GM12891 (cell line): ENCODE data around the gene MST1.

Experiments used
- DNase-seq: peaks from one replicate; pipeline ENCODE4 v3.0.0; 2011; ENCODE audit warnings: low spot score; ENCODE audit not compliant: insufficient read length
- FAIRE-seq: peaks from 2 replicates; lab custom pipeline; 2011; peaks lifted over from hg19 to GRCh38; lab: Jason Lieb, UNC
- PAX5 ChIP-seq: IDR thresholded peaks from 2 replicates; pipeline ENCODE4 v1.6.1; 2011; ENCODE audit warnings: low read length, moderate library complexity, mild to moderate bottlenecking; ENCODE audit not compliant: insufficient read depth, severe bottlenecking
- POLR2A ChIP-seq: IDR thresholded peaks from 2 replicates; pipeline ENCODE4 v1.6.1; 2011; ENCODE audit warnings: low read depth, low read length, control low read depth
- POLR2AphosphoS5 ChIP-seq: IDR thresholded peaks from 2 replicates; pipeline ENCODE4 v1.6.1; 2011; ENCODE audit warnings: low read depth, low read length, control low read depth
- POU2F2 ChIP-seq: IDR thresholded peaks from 2 replicates; pipeline ENCODE4 v1.6.1; 2011; ENCODE audit warnings: low read depth, mild to moderate bottlenecking, control low read depth, low read length, moderate library complexity
- SPI1 ChIP-seq: IDR thresholded peaks from 2 replicates; pipeline ENCODE4 v1.6.1; 2011; ENCODE audit warnings: low read depth, low read length, control low read depth
- TAF1 ChIP-seq: IDR thresholded peaks from 2 replicates; pipeline ENCODE4 v1.6.1; 2011; ENCODE audit warnings: low read depth, low read length, control low read depth

Gene MST1

DNA sequence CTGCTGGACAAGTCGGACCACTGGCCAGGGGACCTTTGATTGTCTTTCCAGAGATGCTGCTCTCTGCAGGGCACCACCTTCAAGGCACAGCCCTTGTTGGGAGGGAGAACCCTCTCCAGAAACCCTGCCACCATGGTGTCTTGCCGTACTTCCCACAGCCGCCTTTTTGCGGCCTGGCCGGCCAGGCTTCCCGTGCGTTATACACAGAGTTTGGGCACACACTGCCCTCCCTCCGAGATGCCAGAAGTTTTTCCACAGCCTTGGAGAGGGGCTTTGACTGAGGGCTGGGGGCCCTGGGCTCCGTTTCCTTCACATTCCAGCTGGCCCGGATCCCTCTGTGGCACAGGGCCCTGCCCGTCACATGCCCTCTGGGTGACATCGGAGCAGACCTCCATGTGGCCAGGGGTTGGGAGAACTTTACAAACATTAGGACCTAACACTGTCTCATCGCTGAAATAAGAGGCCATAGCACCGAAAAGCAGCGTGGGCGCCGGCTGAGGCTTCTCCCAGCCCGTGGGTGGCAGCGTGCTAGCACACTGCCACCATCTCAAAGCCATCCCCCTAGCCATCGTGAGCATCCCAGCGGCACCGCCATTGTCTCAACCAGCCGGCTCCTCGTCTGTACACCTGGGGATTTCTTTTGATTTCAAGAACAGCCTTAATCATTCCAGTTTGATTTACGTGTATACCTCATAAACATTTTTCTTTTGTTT, 21.4 kb downstream of the MST1 start:
- TF ChIP-seq POU2F2 (no peak), SPI1 (no peak), TAF1 (no peak)
- no peak for FAIRE-seq
- DNase-seq = no peak

DNA sequence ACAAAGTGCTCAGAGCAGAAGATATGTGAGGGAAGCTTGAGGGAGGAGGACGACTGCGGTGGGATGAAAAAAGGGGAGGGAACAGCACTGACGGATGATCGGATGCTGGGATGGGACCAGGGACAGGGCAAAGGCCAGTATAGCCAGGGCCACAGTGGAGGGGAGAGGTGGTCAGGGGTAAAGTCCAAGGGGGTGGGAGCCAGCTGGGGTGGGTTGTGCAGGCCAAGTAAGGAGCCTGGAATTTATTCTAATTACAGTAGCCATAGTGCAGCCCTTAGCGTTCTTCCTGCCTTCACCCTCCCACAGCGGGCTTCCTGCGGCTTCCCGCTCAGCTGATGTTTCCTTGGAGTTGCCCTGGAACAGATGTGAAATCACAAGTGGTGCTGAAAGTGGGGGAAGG, 22.7 kb downstream of the MST1 start:
- DNase-seq (no peak), FAIRE-seq (no peak)
- TF ChIP-seq POLR2AphosphoS5 (no peak), POLR2A (no peak), SPI1 (no peak), POU2F2 (no peak), TAF1 (no peak)

- no peak for FAIRE-seq
- TF ChIP-seq SPI1 = no peak
- TF ChIP-seq TAF1 = no peak
- no peak for TF ChIP-seq PAX5
- TF ChIP-seq POLR2AphosphoS5 = no peak
- no peak for TF ChIP-seq POU2F2
- TF ChIP-seq POLR2A = no peak
These were observed 23.3 kb downstream of the MST1 start for GRCh38 chr3:49665822-49666519.

GRCh38 chr3:49664300-49664699, 25.0 kb downstream of the MST1 start:
- DNase-seq (no peak), FAIRE-seq (no peak)
- TF ChIP-seq PAX5 = no peak
- TF ChIP-seq POLR2A = no peak

More at GRCh38 chr3:49665822-49666519, 23.3 kb downstream of the MST1 start:
- no peak for DNase-seq

DNA sequence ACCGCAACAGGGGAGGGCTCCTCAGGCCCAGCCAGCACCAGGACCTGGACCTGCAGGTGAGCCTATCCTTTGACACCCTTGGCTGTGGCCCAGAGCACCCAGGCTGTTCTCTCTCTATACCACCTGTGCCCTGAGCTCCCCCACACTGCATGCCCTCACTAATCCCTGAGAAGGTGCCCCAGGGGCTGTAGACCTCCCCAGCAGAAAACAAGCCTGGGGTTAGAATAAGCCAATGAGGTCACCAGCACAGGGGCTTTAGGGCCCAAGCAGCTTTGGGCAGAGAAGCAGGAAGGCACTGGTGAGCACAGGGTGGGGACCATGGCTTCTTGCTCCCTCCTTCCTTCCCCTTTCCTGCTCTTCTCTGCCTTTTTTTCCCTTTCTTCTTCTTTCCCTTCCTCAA, 25.4 kb downstream of the MST1 start:
- no peak for TF ChIP-seq POLR2AphosphoS5
- no peak for TF ChIP-seq TAF1
- no peak for TF ChIP-seq SPI1
- no peak for TF ChIP-seq POLR2A
- TF ChIP-seq POU2F2 = no peak
- FAIRE-seq (no peak), DNase-seq (no peak)

- no peak for FAIRE-seq
- DNase-seq = no peak
- no peak for TF ChIP-seq POLR2A
- no peak for TF ChIP-seq POU2F2
- TF ChIP-seq TAF1 = no peak
- TF ChIP-seq SPI1 = no peak
- no peak for TF ChIP-seq POLR2AphosphoS5
- TF ChIP-seq PAX5 = no peak
These were observed 26.4 kb downstream of the MST1 start for GRCh38 chr3:49662720-49663413.

DNA sequence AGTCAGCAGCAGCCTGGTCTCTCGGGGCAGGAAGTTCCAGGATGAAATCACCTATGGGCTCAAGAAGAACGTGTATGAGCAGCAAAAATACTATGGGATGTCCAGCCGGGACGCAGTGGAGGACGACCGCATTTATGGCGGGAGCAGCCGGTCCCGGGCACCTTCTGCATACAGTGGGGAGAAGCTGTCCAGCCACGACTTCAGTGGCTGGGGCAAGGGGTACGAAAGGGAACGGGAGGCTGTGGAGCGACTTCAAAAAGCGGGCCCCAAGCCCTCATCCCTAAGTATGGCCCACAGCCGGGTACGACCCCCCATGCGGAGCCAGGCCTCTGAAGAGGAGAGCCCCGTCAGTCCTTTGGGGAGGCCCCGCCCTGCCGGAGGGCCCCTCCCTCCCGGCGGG, 27.3 kb downstream of the MST1 start:
- TF ChIP-seq TAF1 (no peak), POLR2A (no peak), POLR2AphosphoS5 (no peak), POU2F2 (no peak), PAX5 (no peak), SPI1 (no peak)
- no peak for FAIRE-seq

GRCh38 chr3:49661281-49661680, 28.0 kb downstream of the MST1 start:
- FAIRE-seq (no peak), DNase-seq (no peak)
- no peak for TF ChIP-seq PAX5
- no peak for TF ChIP-seq TAF1
- no peak for TF ChIP-seq POLR2A
- no peak for TF ChIP-seq POLR2AphosphoS5
- no peak for TF ChIP-seq POU2F2
- no peak for TF ChIP-seq SPI1

More for the DNA sequence above, 27.3 kb downstream of the MST1 start:
- DNase-seq = no peak

DNA sequence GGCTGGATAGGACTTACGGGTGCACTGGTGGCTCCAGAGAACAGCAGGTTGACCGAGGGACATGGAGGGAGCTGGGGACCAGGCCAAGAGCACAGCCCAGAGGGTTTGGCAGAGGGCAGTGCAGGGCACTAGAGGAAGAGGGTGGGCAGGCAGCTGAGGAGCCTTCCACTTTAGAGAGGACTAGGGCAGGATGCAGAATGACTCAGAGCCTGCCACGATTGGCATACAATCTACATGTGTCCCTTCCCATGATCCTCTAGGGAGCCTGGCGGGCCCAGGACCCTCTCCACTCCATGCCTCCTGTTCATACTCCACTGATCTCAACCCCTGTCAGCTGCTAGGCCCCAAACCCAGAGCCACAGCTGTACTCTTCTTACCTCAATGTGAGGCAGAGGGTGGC, 29.5 kb downstream of the MST1 start:
- FAIRE-seq (no peak), DNase-seq (no peak)
- no peak for TF ChIP-seq SPI1
- no peak for TF ChIP-seq POU2F2
- TF ChIP-seq POLR2AphosphoS5 = no peak
- no peak for TF ChIP-seq PAX5
- TF ChIP-seq POLR2A = no peak
- TF ChIP-seq TAF1 = no peak
